NCI-H146 treated with DMSO at 0.1 percent for 48 hours (cell line): Measurements from ENCODE around the gene UBE2E1.
"Not testable (repeated sequence)": the region's sequence is repeated elsewhere in the genome, so short reads cannot be mapped to it uniquely, and the experiment has no call there.

ENCODE experiments used
- DNase-seq: peaks from one replicate; lab custom pipeline; 2025; ENCODE audit not compliant: unreplicated experiment; lab: John Stamatoyannopoulos, UW

The UBE2E1 gene

GRCh38 chr3:23843869-23844268 is 38.1 kb downstream of the UBE2E1 start:
- DNase-seq = no peak

GRCh38 chr3:23845326-23846216 is 39.8 kb downstream of the UBE2E1 start:
- no peak for DNase-seq

- DNase-seq = not testable (repeated sequence)
Observed at GRCh38 chr3:23849462-23849861, 43.7 kb downstream of the UBE2E1 start.

- DNase-seq = no peak
Observed at GRCh38 chr3:23856286-23856685, 50.5 kb downstream of the UBE2E1 start.

GRCh38 chr3:23859012-23859743 is 53.4 kb downstream of the UBE2E1 start:
- no peak for DNase-seq

- DNase-seq = no peak
Observed at GRCh38 chr3:23859839-23860382, 54.2 kb downstream of the UBE2E1 start.

- no peak for DNase-seq
Observed at GRCh38 chr3:23861689-23862088, 55.9 kb downstream of the UBE2E1 start.

- DNase-seq = no peak
Observed at GRCh38 chr3:23863060-23863459, 57.3 kb downstream of the UBE2E1 start.

- DNase-seq = no peak
Observed at GRCh38 chr3:23864931-23865330, 59.2 kb downstream of the UBE2E1 start.

- peak; percentile 32 for DNase-seq
Observed at GRCh38 chr3:23865595-23866396, 60.0 kb downstream of the UBE2E1 start.

GRCh38 chr3:23867400-23867799 is 61.6 kb downstream of the UBE2E1 start:
- no peak for DNase-seq

GRCh38 chr3:23867838-23868237 is 62.1 kb downstream of the UBE2E1 start:
- no peak for DNase-seq

- no peak for DNase-seq
Observed at GRCh38 chr3:23869977-23870662, 64.4 kb downstream of the UBE2E1 start.

GRCh38 chr3:23870663-23871043 is 64.9 kb downstream of the UBE2E1 start:
- DNase-seq = not testable (repeated sequence)

- not testable (repeated sequence) for DNase-seq
Observed at GRCh38 chr3:23871361-23871760, 65.6 kb downstream of the UBE2E1 start.

GRCh38 chr3:23872330-23872729 is 66.6 kb downstream of the UBE2E1 start:
- no peak for DNase-seq

GRCh38 chr3:23873941-23874340 is 68.2 kb downstream of the UBE2E1 start:
- no peak for DNase-seq

- no peak for DNase-seq
Observed at GRCh38 chr3:23874359-23875112, 68.8 kb downstream of the UBE2E1 start.

GRCh38 chr3:23875113-23875725 is 69.5 kb downstream of the UBE2E1 start:
- no peak for DNase-seq
